Measurements from ENCODE around the gene PTPN3. TPM values are rescaled to one million over a fixed set of nuclear protein-coding genes. Genes with fewer than 3 reads are reported as not detected.
"Not testable (repeated sequence)": the region's sequence is repeated elsewhere in the genome, so short reads cannot be mapped to it uniquely, and the experiment has no call there.

PTPN3 gene
- total RNA-seq, 1 experiment from 2014 or later, result 10.1 TPM

DNA sequence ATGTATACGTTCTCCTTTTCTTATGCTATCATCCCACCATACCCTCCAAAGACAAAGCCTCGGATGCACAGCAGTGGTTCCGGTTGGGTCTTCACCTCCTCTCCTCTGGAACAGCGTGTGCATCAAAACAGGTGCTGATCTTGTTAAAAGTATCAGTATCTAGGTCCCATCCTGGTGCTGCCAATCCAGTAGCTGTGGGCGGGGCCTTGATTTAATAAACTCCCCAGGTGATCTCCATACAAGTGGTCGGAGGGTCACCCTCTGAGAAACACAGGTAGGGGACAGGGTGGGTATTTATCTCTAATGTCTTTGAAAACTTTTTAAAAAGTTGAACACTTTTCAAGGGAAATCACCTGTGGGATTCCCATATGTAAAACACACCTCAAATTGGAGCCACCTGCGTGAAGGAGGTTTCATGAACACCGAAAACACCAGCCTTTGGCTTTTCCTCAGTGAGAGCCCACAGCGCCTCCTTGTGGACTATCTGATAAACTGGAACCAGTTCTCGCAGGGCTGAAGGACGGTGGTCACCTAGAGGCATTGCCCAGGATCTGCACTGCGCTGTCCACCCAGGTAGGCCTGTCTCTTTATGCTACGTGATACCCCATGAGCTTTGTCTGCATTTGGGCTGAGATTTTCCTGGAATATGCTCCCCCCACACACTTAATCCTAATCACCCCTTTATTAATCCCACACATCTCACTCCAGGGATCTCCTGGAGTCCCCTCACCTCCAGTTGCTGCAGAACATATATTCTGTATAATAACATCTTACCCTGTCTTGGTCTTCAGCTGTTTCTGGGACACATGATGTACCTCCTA, 96.7 kb downstream of the PTPN3 start:
- peak; percentile 62 for DNase-seq (ENCODE audit: low read depth)

DNA sequence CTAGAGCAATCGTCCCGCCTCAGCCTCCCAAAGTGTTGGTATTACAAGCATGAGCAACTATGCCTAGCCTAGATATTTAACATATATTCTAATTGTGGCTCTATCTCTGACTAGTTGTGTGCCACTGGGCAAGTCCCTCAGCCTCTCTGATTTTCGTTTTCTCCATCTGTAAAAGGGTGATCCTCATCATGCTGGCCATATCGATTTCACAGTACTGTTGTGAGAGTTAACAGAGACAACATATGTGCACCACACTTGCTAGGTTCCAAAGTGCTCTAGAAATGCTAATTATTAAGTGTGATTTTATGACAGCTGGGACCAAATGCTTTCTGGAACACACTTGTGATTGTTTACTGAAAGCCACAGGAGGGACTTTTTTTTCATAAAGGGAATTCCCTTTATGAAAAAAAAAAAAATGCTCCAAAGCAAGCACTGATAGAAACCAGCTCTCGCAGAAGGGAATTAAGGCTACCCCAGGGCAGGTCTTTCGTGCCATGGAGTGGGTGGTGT, 98.8 kb downstream of the PTPN3 start:
- DNase-seq (ENCODE audit: low read depth), result no peak

DNA sequence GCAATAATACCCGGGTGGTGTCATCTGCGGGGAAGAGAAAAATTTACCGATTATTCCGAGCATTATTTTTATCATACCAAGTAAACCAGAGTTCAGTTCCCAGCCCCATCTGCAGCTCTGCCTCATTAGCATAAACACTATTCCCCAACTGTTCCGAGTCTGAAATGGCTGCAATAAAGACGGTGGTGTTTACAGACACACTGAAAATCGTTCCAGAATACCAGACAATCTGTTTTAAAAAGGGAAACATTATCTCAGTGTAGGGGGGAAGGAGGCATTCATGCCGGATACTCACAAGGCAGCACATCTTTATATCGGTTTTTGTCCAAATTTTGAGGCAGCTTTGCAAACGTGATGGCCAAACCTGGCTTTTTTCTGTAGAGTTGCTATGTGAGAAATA, 106.9 kb downstream of the PTPN3 start:
- DNase-seq (ENCODE audit: low read depth), result no peak

DNA sequence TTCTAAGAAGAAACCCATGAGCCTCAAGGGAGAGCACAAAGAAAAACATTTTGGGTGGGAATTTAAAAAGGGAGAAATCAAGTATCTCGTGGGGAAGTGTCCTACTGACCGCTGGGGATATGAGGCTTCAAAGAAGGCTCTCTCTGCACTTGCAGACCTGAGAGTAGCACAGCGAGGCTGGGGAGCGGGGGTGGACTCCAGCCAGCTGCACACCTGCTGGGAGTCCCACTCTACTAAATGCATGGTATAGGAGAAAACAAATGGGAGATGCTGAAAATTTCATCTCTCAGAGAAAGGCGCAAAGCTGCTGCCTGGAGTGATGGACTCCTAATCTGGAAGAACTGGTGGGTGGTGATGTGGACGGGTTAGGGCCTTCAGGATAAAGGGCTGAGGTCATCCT, 110.3 kb downstream of the PTPN3 start:
- no peak for DNase-seq (ENCODE audit: low read depth)

DNA sequence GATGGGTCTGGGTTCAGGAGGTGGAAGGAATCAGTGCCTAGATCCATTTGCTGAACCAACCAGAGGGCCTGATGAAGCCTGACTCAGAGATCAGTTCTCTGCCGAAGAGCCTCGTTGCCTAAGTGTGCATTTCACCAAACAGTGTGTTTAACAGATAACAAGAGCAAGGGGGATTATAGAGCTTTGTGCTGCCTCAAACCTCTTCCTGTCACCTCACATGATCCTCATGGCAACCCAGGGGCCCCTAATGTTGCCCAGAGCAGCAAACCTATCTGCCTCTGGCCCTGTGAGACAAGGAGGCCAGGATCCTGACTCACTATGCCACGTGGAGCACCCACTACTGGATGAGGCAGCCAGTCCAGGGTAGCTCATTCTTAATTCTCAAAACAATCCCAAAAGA, 110.9 kb downstream of the PTPN3 start:
- no peak for DNase-seq (ENCODE audit: low read depth)

DNA sequence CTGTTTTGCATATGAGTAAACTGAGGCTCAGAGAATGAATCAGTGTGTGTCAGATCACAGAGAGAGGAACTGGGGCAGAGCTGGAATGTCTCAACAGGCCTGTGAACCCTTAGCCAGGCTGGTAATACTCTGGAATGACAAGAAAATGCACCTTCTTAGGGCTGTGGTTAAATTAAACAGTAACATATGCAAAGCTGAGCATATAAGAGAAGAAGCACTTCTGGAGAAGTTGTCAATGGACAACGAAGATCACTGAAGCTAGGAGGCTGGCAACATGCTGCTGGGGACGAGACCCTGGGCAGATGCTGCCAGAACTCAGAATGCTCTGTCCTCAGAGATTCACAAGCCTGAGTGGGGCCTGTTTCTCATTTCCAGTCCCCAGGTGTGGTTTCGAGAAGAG, 112.6 kb downstream of the PTPN3 start:
- DNase-seq (ENCODE audit: low read depth), result no peak

DNA sequence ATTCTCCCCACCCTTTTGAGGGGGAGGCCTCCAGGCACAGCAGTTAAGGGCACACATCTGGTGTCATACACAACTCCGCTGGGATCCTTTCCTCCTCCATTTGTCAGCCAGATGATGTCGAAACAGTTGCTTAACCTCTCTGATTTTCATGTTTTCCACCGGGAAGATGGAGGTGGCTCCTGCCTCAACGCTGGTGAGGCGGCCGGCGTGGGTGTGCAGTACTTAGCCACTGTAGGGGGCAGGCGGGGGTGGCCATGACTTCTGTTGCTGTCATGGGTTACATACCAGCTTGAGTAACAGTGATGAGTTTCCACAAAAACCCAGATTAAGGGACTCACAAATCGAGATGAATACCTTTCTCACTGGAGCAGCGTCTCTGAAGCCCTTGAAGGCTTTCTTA, 114.2 kb downstream of the PTPN3 start:
- no peak for DNase-seq (ENCODE audit: low read depth)

DNA sequence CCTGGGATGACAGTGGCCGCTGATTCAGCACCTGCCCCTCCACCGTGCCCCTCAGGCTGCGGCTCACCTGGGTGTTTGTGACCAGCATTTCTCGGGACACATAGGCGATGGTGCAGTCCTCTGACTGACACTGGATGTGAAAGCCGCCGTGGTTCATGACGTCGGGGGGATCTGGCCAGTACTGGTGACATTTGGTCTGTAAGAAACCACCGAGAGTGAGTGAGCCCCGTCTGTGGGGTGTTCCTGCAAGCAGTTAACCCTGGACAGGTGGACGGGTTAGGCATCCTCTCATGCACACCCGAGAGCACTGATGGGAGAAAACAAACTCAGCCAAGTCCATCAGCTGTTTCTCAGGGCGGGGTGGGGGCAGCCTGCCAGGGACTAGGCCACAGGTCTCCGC, 114.8 kb downstream of the PTPN3 start:
- DNase-seq (ENCODE audit: low read depth), result no peak

DNA sequence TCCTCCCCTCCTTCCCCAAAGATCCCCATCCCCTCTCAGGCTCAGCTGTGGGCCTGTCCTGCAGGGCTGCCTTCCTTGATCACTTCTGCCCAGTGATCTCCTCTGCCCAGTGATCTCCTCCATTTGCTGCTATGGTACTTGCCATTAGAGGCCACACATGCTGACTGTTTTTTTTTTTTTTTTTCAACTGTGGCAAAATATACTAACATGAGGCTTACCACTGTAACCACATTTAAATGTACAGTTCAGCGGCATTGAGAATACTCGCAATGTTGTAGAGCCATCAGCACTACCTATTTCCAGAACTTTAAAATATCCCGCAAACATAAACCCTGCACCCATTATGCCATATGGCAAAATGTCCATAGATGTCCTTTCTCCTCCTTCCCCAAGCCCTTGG, 115.5 kb downstream of the PTPN3 start:
- DNase-seq (ENCODE audit: low read depth), result no peak

DNA sequence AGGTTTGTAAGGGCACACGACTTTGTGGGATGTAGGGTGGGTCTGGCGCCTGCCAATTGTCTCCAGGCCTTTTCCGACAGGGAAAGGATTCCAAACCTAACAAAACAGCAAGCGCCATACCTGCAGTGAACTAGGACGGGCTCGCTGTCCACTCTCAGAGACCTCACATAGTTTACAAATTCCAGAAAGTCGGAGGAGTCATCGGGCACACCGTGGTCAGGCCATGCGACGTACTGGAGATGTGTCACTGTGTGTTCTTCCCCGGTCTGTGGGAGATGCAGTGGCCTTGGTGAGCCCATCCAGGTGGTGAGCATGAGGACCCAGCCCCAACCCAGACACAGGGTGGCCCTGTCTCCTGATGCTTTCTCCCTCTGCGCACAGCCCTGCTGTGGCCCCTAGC, 115.9 kb downstream of the PTPN3 start:
- DNase-seq (ENCODE audit: low read depth), result no peak

DNA sequence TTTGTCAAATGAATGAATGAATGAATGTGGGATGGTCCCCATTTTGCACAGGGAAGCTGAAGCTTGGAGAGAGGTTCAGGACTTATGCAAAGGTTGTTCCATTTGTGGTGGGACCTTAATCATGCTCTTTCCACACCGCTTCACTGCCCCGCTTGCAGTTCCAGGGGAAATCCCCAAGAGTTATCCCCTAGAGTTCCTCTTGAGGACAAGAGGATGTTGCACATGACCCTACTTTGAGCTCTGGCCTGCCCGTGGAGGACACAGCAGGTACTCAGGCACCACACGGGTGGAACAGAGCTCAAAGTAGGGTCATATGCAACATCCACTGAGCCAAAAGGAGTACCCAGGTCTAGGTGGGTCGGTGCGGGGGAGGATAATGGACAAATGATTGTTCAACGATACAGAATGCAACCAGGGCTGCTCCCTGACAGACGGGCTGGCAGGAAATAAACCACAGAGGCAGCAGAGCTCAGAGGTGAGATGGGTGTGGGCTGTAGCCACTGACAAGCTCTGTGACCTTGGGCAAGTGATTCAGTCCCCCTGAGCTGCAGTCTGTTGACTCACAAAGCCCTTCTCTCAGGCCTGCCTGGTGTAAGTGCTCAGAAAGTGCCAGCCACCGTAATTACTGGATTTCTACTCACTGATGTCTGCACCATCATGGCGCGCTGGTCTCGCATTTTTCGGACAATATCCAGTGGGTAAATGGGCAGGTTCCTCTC, 116.9 kb downstream of the PTPN3 start:
- peak; percentile 84 for DNase-seq (ENCODE audit: low read depth)

DNA sequence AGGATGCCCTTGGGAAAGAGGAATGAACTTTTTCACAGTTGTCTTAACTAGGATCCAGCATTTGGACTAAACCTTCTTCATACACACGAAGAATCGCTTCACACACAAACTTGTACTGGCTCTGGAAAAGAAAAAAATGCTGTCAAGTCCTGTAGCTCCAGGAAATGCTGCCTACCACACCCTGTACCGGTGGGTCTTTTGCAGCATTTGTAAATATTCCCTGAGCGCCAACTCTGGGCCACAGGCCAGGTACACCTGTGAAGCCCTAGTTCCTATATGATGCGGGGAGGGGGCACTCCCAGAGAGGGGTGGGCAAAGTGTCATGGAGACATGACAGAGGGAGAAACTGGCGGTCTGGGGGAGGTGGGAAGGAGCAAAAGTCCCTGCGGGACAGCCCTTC, 118.6 kb downstream of the PTPN3 start:
- DNase-seq (ENCODE audit: low read depth), result no peak

DNA sequence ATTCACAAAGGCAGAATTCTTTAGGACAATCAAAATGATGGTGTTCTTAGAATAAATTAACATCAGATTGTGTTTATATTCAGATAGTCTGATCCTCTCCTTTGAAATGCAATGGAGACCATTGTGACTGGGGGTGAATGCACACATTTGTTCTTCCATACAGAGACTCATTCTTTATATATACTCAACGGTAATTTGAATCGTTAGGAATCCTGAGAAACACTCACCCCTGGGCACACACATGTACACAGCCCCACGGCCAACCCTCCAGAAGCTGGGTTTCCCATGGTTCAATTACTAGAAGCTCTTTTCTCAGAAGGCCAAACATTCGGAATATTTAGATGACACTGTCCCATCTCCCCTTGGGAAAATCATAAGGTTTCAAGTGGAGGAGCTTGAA, 119.8 kb downstream of the PTPN3 start:
- DNase-seq (ENCODE audit: low read depth), result no peak

DNA sequence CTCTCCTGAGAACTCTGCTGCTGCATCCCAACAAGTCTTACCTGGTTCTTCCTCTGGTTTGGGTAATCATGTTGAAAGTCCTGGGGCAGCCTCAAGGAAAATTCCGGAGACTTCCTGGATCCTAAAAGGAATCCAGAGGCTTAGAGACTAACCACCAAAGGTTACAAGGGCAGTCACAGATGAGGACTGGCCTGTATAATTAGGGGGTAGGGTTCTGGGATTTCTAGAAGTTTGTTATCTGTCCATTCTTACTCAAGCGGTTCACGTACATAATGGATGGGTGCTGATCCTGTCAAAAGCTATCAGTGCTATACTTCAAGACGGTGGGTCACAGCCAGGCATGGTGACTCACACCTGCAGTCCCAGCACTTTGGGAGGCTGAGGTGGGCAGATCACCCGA, 125.9 kb downstream of the PTPN3 start:
- no peak for DNase-seq (ENCODE audit: low read depth)

DNA sequence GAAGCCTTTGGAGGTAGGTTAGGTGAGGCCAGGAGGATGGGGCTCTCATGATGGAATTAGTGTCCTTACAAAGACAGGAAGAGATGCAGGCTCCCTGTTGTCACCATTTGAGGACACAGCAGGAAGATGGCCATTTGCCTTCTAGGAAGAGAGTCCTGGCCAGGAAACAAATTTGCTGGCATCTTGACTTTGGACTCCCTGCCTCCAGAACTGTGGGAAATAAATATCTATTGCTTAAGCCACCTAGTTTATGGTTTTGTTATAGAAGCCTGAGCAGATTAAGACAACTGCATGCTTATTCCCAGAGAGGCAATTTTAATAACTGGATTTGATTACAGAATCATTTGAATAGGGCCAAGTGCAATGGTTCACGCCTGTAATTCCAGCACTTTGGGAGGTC, 126.7 kb downstream of the PTPN3 start:
- DNase-seq (ENCODE audit: low read depth), result no peak

DNA sequence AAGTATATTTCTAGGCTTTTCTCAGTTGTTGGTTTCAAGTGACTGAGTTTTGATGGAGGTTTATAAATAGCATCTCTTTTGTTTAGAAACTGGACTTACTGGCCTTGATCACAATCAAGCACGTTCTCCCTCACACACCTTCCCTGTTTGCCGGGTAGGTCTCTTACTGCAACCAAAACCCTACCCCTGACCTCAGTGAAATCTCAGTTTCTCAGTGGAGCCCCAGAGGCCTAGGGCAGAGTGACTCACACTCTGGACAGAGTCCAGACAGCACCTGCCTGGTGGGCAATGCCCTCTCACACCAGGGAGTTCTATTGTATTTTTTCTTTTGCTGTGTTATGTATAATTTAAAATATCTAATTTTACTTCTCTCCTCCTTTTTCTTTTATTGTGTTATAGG, 128.8 kb downstream of the PTPN3 start:
- no peak for DNase-seq (ENCODE audit: low read depth)

DNA sequence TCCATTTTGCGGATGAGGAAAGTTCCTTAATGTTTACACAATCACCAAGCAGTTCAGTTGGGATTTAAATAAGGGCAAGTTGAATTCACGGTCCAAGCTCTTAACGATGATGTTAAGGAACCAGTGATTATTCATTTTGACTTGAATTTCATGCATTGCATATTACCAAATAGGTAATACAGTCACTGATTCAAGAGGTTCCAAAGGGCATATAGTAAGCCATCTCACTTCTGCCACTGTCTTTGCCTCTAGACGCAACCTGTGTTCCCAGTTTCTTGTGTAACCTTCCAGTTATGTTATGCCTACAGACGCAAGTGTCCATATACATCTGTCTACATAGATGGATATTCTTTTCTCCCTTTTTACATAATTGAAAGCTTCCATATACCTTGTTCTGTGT, 137.3 kb downstream of the PTPN3 start:
- DNase-seq (ENCODE audit: low read depth), result no peak

DNA sequence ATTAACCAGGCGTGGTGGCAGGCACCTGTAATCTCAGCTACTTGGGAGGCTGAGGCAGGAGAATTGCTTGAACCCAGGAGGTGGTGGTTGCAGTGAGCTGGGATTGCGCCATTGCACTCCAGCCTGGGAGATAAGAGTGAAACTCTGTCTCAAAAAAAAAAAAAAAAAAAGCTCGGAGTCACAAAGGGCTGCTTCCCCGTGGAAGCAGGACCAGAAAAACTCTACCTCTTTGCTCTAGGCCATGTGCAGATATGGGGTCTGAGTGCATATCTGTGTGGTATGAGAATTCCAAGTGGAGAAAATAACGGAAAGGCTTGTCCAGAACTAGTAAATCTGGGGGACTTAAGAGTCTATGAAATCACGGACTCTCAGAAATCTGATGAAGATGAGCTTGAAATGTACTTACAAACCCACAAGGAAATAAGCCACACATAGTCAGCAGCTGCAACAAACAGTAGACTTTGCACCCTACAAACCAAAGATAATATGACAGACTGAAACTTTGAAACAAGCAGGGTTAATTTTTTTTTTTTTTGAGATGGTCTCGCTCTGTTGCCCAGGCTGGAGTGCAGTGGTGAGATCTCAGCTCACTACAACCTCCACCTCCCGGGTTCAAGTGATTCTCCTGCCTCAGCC, 139.0 kb downstream of the PTPN3 start:
- DNase-seq (ENCODE audit: low read depth), result not testable (repeated sequence)

DNA sequence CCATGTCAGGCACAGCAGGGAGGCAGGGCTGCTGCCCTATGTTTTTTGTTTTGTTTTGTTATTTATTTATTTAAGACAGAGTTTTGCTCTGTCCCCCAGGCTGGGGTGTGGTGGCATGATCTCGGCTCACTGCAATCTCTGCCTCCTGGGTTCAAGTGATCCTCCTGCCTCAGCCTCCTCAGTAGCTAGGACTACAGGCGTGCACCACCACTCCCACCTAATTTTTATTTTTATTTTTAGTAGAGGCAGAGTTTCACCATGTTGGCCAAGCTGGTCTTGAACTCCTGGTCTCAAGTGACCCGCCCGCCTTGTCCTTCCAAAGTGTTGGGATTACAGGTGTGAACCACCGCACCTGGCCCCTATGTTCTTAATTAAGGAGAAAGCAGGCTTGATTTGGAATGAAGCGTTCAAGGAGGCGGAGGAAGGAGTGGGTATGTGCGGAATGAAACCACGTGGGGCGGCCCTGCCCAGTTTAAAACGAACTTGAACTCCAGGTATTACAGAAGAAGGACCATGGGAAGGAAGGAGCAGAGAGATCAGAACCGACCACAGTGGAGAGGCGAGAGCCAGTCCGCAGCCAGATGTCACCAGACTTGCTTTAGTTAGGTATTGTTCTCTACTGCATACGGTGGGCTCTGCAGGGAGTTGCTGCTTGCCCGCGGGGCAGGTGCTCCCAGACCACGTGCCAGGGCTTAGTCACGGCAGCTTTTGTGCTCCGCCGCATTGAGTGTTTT, 142.4 kb downstream of the PTPN3 start:
- peak; percentile 5 for DNase-seq (ENCODE audit: low read depth)

DNA sequence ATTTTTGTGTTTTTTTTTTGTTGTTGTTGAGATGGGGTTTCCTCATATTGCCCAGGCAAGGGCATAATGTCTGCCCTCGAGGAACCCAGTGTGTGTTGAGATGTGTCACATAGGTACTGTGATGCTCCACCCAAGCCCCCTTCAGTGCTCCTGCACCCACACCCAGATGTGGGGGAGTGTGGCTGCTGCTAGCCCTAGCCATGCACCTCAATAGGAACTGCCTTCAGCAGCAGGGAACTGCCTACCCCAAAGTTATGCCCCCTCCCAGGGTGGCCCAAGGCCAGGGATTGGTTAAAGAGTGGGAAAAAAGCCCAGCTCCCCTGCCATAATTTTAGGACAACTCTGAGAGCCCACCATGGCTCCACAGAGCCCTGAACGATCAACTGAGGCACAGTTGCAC, 143.9 kb downstream of the PTPN3 start:
- no peak for DNase-seq (ENCODE audit: low read depth)

DNA sequence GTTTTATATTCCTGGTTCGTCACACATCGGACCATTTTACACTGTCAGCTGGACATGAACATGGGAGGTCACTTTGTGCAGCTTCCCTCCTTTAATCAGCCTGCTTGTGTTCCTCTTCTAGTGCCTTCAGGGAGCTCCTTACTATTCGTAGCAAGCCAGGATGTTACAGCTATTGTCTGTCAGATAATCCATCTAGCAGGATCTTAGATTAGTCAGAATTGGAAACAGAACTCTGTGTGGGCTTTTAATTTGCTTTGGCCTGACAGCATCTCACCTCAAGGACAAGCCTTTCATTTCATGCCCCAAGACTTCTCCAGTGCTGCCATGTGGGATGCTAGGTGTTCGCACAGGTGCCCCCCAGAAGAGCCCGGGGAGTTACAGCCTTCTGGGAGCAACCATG, 147.1 kb downstream of the PTPN3 start:
- DNase-seq (ENCODE audit: low read depth), result no peak

DNA sequence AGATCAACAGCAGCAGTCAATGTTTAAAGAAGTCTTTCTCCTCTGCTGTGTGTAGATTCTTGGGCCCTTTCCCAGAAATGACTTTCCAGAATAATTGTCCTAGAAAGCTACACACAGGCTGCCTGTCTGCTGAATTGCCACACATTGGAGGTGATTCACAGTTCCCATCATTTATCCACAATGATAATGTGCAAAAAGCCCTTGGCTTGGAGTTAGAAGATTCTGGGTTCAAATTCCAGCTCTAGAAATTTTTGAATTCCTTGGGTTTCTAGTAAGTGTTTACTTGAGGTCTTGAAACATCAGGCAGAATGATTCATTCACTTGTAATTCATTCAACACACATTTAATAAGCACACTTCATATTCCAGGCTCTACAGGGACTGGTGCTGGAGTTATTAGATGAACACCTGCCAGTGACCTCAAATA, 148.7 kb downstream of the PTPN3 start:
- DNase-seq (ENCODE audit: low read depth), result peak; percentile 74

All from HT1080 (cell line).